CD8-positive, alpha-beta memory T cell (primary cell): ENCODE data around the gene TECR. TPM values are rescaled to one million over a fixed set of nuclear protein-coding genes. Genes with fewer than 3 reads are reported as not detected.

Experiments
- CTCF ChIA-PET: fragments of 350-600 bp; sonication (Branson Sonifier 250); formaldehyde crosslinking; loops from one replicate; lab custom pipeline; 2021; ENCODE audit warnings: antibody characterized with exemption; lab: Charles Lee
- POLR2A ChIA-PET: fragments of 350-600 bp; sonication (Branson Sonifier 250); formaldehyde crosslinking; loops from one replicate; lab custom pipeline; 2021; ENCODE audit warnings: antibody characterized with exemption; lab: Charles Lee
- DNase-seq, 5 donors: peaks; one replicate each; pipeline versions ENCODE4 v3.0.0 to v3.0.0-alpha.2; 2020 to 2022; ENCODE audit warnings: mixed read lengths in 1 of 5
- H3K27ac ChIP-seq: one replicate; pipeline ENCODE4 v1.7.0; 2013; ENCODE audit warnings: low read depth, mild to moderate bottlenecking, low read length, moderate library complexity
- H3K27me3 ChIP-seq: 2 replicates; pipeline ENCODE4 v1.7.0; 2013; ENCODE audit warnings: low read length, mild to moderate bottlenecking; ENCODE audit not compliant: insufficient read depth, poor library complexity, severe bottlenecking
- H3K36me3 ChIP-seq: 2 replicates; pipeline ENCODE4 v1.7.0; 2013; ENCODE audit warnings: mild to moderate bottlenecking, low read length, moderate library complexity; ENCODE audit not compliant: insufficient read depth
- H3K4me1 ChIP-seq: 2 replicates; pipeline ENCODE4 v1.7.0; 2013; ENCODE audit warnings: mild to moderate bottlenecking, low read length, moderate library complexity; ENCODE audit not compliant: insufficient read depth
- H3K4me3 ChIP-seq: 2 replicates; pipeline ENCODE4 v1.7.0; 2013; ENCODE audit warnings: mild to moderate bottlenecking, low read length
- H3K9me3 ChIP-seq: 2 replicates; pipeline ENCODE4 v1.7.0; 2013; ENCODE audit warnings: mild to moderate bottlenecking, low read length
- H3K27ac Mint-ChIP-seq, 8 donors: one replicate each; pipeline ENCODE4 v1.8.0; 2020 to 2021; ENCODE audit warnings: mixed read lengths in 8 of 8, mild to moderate bottlenecking in 6 of 8, inconsistent platforms in 3 of 8, moderate library complexity in 3 of 8
- H3K27me3 Mint-ChIP-seq, 2 donors: one replicate each; pipeline ENCODE4 v1.8.0; 2020 to 2021; ENCODE audit warnings: mixed read lengths in 2 of 2, mild to moderate bottlenecking in 1 of 2, moderate library complexity in 1 of 2
- H3K36me3 Mint-ChIP-seq, 3 donors: one replicate each; pipeline ENCODE4 v1.8.0; 2020 to 2021; ENCODE audit warnings: mixed read lengths in 3 of 3, inconsistent platforms in 1 of 3, mild to moderate bottlenecking in 1 of 3
- H3K4me1 Mint-ChIP-seq, 3 donors: one replicate each; pipeline ENCODE4 v1.8.0; 2020 to 2021; ENCODE audit warnings: mixed read lengths in 3 of 3, inconsistent platforms in 1 of 3, mild to moderate bottlenecking in 1 of 3
- H3K4me3 Mint-ChIP-seq, 7 donors: one replicate each; pipeline ENCODE4 v1.8.0; 2020 to 2021; ENCODE audit warnings: mixed read lengths in 7 of 7, mild to moderate bottlenecking in 6 of 7, moderate library complexity in 4 of 7, inconsistent platforms in 2 of 7
- H3K9me3 Mint-ChIP-seq, 5 donors: one replicate each; pipeline ENCODE4 v1.8.0; 2020 to 2022; ENCODE audit warnings: mixed read lengths in 5 of 5, mild to moderate bottlenecking in 3 of 5, moderate library complexity in 2 of 5, inconsistent platforms in 1 of 5
- polyA plus RNA-seq: library from polyadenylated mRNA; unstranded; fragments of 300-500 nt; fragmentation: Illumina TruSeq; gene quantifications from one replicate; pipeline ENCODE4 v1.2.3, GENCODE V29; 2021
- total RNA-seq, 2 experiments: library from RNA; stranded (reverse); gene quantifications; one replicate each; pipeline ENCODE4 v1.2.3, GENCODE V29; 2021

The TECR gene
- total and polyA plus RNA-seq, 3 experiments from 2014 or later = 114 to 268 (median 123) TPM

DNA sequence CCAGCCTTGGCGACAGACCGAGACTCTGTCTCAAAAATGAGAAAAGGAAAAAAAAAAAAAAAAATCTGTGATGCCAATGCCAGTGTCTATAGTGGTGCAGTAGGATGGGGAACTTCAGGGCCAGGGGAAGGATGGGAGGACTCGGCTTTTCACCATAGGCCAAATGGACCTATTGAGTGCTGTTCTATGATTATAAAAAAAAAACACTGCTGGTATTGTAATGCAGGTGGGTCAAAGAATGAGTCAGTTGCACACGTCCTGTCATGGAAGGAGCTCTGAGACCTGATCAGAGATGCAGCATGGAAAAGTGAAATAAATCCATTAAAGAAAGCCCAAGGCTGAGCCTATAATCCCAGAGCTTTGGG, 18.2 kb upstream of the TECR start:
- Mint-ChIP-seq H3K36me3 (peaks cover 11 to 33% (median 17%) of the 10 kb centered on the region in 3 donors), H3K27me3 (peaks cover 0 to 4% of the 10 kb centered on the region in 2 donors), H3K4me3 (peak overlapping the region in 1 of 7 donors; percentile 22), H3K9me3 (no peaks in the 10 kb centered on the region), H3K27ac (peak overlapping the region in 4 of 8 donors; percentile 41 to 92 (median 52)), H3K4me1 (peaks cover 44 to 61% (median 49%) of the 10 kb centered on the region in 3 donors)
- Histone ChIP-seq H3K36me3 (peaks cover 24% of the 10 kb centered on the region), H3K27me3 (no peaks in the 10 kb centered on the region), H3K4me3 (no peak overlapping the region), H3K4me1 (peaks cover 61% of the 10 kb centered on the region), H3K9me3 (no peaks in the 10 kb centered on the region), H3K27ac (no peak overlapping the region)
- no peak for DNase-seq
- ChIA-PET POLR2A (interaction anchor here (0.5 kb wide), 1 partner anchor 82 kb away, joined by 3 read pairs; no protein-coding TSS in a partner anchor), CTCF (interaction anchor here (1.9 kb wide), 2 partner anchors 40 to 45 kb away, joined by 4 to 5 read pairs; no protein-coding TSS in a partner anchor)

DNA sequence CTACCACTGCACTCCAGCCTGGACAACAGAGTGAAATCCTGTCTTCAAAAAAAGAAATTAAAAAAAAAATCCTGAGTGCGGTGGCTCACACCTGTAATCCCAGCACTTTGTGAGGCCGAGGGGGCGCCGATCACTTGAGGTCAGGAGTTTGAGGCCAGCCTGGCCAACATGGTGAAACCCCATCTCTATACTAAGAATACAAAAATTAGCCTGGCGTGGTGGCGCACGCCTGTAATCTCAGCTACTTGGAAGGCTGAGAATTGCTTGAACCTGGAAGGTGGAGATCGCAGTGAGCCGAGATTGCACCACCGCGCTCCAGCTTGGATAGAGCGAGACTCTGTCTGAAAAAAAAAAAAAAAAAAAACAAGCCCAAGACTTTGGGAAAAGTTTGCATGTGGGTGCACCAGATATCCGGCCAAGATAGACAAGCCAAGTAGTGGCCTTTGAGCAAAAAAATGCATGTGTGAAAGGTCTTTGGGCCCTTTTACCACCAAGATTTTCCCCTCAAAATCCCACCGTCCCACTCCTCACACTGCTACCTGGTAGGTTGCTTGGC, 16.9 kb upstream of the TECR start:
- peak overlapping the region in 2 of 8 donors; percentile 50 to 97 for H3K27ac Mint-ChIP-seq
- H3K9me3 Mint-ChIP-seq = no peaks in the 10 kb centered on the region
- H3K36me3 Mint-ChIP-seq = peaks cover 17 to 46% (median 25%) of the 10 kb centered on the region in 3 donors
- Histone ChIP-seq H3K27me3 (no peaks in the 10 kb centered on the region), H3K4me1 (peaks cover 57% of the 10 kb centered on the region), H3K27ac (no peak overlapping the region), H3K9me3 (no peaks in the 10 kb centered on the region), H3K4me3 (no peak overlapping the region), H3K36me3 (peaks cover 35% of the 10 kb centered on the region)
- H3K4me3 Mint-ChIP-seq = peak overlapping the region in 2 of 7 donors; percentile 25 to 40
- peaks cover 46 to 56% (median 47%) of the 10 kb centered on the region in 3 donors for H3K4me1 Mint-ChIP-seq
- ChIA-PET CTCF (interaction anchor here (1.0 to 1.9 kb wide), 2 partner anchors 39 to 47 kb away, joined by 3 to 5 read pairs; no protein-coding TSS in a partner anchor), POLR2A (interaction anchor here (0.6 kb wide), 2 partner anchors 20 to 89 kb away, joined by 4 to 11 read pairs; no protein-coding TSS in a partner anchor)
- peak in 1 of 5 donors; percentile 11 for DNase-seq
- peaks cover 0 to 11% of the 10 kb centered on the region in 2 donors for H3K27me3 Mint-ChIP-seq

DNA sequence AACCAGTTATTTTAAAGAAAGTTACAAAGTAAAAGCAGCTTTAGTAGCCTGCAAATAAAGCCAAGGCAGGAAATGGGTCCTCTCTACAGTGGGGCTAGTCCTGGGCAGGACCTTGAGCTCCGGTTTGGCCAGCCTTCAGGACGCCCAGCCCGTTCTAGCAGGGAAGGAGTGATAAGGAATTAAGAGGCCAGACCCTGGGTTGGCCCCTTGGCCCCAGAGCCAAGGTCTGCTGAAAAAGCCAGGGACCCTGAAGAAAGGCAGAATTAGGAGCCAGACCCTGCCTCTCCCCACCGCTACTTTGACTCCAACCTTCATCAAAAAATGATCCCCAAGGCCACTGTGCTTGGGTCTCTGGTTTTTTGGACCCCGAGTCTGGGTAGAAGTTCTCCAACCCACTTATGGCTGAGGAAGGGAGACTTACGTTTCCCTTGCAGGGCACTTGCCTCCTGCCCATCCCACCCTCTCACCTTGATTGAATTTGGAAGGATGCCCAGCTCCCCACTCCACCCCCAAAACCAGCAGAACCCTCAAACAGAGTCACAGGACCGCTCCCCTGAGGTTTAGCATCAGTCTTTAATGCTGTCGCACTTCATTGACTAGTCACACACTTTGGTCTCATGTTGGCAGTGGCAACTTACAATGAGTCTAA, 15.1 kb upstream of the TECR start:
- H3K4me1 Mint-ChIP-seq = peaks cover 44 to 55% (median 47%) of the 10 kb centered on the region in 3 donors
- POLR2A ChIA-PET = interaction anchor here (1.0 to 9.7 kb wide), 3 partner anchors 8 to 16 kb away, joined by 3 to 175 read pairs (median 6); no protein-coding TSS in a partner anchor
- H3K36me3 ChIP-seq = peaks cover 35% of the 10 kb centered on the region
- H3K9me3 ChIP-seq = no peaks in the 10 kb centered on the region
- peaks cover 0 to 15% of the 10 kb centered on the region in 2 donors for H3K27me3 Mint-ChIP-seq
- no peak overlapping the region for H3K4me3 ChIP-seq
- H3K4me3 Mint-ChIP-seq = peak overlapping the region; percentile 63 to 98 (median 95)
- no peaks in the 10 kb centered on the region for H3K27me3 ChIP-seq
- CTCF ChIA-PET = interaction anchor here (0.5 to 1.7 kb wide), 5 partner anchors 9 to 42 kb away, joined by 3 to 6 read pairs (median 3); no protein-coding TSS in a partner anchor
- H3K36me3 Mint-ChIP-seq = peaks cover 17 to 49% (median 25%) of the 10 kb centered on the region in 3 donors
- peak overlapping the region in 6 of 8 donors; percentile 25 to 97 (median 66) for H3K27ac Mint-ChIP-seq
- no peaks in the 10 kb centered on the region for H3K9me3 Mint-ChIP-seq
- peaks cover 51% of the 10 kb centered on the region for H3K4me1 ChIP-seq
- DNase-seq = peak in 1 of 5 donors; percentile 13
- H3K27ac ChIP-seq = no peak overlapping the region

DNA sequence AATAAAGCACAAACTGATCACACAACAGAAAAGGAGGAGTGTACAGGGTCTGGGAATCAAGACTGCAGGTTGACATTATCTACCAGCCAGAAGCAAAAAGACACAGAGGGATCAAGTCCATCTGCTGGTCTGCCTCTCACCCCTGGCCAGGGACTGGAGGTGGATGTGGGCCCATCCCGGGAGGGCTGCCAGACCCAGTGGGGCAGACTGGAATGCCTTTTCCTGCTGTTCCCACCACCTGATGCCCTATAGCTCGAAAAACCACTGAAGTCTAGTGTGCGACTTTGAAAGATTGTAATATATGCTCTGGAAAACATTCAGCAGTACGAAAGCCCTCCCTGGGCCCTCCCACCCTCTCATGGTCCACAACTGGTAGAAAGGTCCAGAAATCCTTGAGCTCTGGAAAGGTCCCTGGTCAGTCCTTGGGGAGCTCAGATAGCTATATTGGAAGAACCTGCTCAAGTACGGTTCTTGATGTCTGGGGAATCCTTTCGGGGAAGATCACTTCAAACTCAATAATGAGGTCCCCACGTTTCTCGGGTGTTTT, 13.8 kb upstream of the TECR start:
- Histone ChIP-seq H3K27ac (peak overlapping the region; percentile 98), H3K36me3 (peaks cover 35% of the 10 kb centered on the region), H3K4me1 (peaks cover 60% of the 10 kb centered on the region), H3K9me3 (no peaks in the 10 kb centered on the region), H3K4me3 (peak overlapping the region; percentile 98), H3K27me3 (no peaks in the 10 kb centered on the region)
- Mint-ChIP-seq H3K9me3 (no peaks in the 10 kb centered on the region), H3K36me3 (peaks cover 17 to 49% (median 25%) of the 10 kb centered on the region in 3 donors), H3K27ac (peak overlapping the region; percentile 54 to 97 (median 93)), H3K27me3 (peaks cover 0 to 15% of the 10 kb centered on the region in 2 donors), H3K4me1 (peaks cover 55 to 61% (median 56%) of the 10 kb centered on the region in 3 donors), H3K4me3 (peak overlapping the region; percentile 93 to 98 (median 95))
- DNase-seq = no peak
- ChIA-PET CTCF (interaction anchor here (0.7 to 6.2 kb wide), 5 partner anchors 9 to 379 kb away, joined by 3 to 65 read pairs (median 3); partner anchors contain the start of gene ASF1B), POLR2A (interaction anchor here (0.6 to 9.7 kb wide), 2 partner anchors 10 to 20 kb away, joined by 4 to 175 read pairs; no protein-coding TSS in a partner anchor)

DNA sequence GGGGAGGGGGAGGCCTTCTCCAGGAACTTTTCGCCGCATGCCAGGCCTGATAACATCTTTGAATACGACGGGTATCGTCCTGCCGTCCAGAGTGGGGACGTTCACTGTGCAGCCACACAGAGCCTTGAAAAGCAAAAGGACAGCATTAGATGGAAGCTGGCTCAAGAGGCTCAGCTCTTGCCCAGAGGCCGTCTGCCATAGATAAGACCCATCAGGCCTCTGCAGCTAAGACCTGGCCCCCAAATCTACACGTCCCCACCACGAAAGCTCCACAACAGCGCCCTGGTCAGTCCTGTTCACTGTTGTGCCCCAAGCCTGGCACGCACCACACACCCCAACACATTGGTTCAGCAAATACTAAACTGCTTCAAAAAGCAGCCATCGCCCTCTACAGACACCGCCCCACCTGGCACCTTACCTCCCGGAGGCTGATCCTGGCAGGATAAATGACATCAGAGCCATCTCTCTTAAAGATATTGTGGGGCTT, 13.3 kb upstream of the TECR start:
- Histone ChIP-seq H3K27me3 (no peaks in the 10 kb centered on the region), H3K27ac (peak overlapping the region; percentile 98), H3K36me3 (peaks cover 35% of the 10 kb centered on the region), H3K4me1 (peaks cover 64% of the 10 kb centered on the region), H3K9me3 (no peaks in the 10 kb centered on the region), H3K4me3 (peak overlapping the region; percentile 98)
- H3K9me3 Mint-ChIP-seq = no peaks in the 10 kb centered on the region
- no peak for DNase-seq
- CTCF ChIA-PET = interaction anchor here (0.7 to 6.2 kb wide), 7 partner anchors 9 to 379 kb away, joined by 3 to 65 read pairs (median 5); partner anchors contain the start of gene ASF1B
- peaks cover 0 to 15% of the 10 kb centered on the region in 2 donors for H3K27me3 Mint-ChIP-seq
- POLR2A ChIA-PET = interaction anchor here (0.5 to 9.7 kb wide), 5 partner anchors 10 to 629 kb away, joined by 4 to 175 read pairs (median 4); partner anchors contain the start of gene TECR
- peaks cover 55 to 59% (median 56%) of the 10 kb centered on the region in 3 donors for H3K4me1 Mint-ChIP-seq
- H3K36me3 Mint-ChIP-seq = peaks cover 17 to 49% (median 25%) of the 10 kb centered on the region in 3 donors
- peak overlapping the region; percentile 93 to 98 (median 95) for H3K4me3 Mint-ChIP-seq
- peak overlapping the region; percentile 81 to 97 (median 94) for H3K27ac Mint-ChIP-seq

DNA sequence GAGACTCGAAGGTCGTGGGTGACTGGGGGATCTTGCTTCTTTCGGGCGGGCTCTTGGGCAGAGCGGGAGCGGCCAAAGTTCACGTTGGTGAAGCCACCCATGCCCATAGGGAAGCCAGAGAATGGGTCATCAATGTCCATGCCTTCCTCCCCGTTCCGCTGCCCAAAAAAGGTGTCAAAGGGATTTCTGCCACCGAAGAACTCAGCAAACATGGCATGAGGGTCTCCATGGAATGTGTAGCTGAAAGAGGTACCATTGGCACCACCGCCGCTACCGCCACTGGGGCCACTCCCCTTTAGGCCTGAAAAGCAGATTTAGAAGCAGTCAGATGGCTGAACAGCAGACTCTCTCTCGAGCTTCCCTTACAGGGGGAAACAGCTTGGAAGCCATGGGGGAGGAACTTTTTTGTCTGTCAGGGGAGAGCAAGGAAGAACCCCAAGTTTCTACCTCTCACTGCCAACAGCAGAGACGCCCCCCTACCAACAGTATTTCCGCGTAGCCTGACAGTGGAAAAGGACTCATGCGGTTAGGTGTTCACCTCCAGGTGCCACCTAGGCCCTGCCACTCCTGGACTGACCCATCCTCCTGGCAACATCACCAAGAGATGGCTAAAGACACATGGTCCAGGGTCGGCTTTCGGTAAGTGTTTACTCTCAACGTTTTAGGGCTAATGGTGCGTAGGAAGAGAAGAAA, 12.5 kb upstream of the TECR start:
- DNase-seq = peak in 3 of 5 donors; percentile 24 to 56 (median 42)
- Mint-ChIP-seq H3K36me3 (peaks cover 17 to 48% (median 25%) of the 10 kb centered on the region in 3 donors), H3K9me3 (no peaks in the 10 kb centered on the region), H3K4me3 (peak overlapping the region; percentile 93 to 98 (median 95)), H3K4me1 (peaks cover 60 to 62% (median 61%) of the 10 kb centered on the region in 3 donors), H3K27me3 (peaks cover 0 to 15% of the 10 kb centered on the region in 2 donors), H3K27ac (peak overlapping the region; percentile 81 to 97 (median 94))
- CTCF ChIA-PET = interaction anchor here (0.8 to 6.2 kb wide), 7 partner anchors 11 to 380 kb away, joined by 3 to 65 read pairs (median 5); no protein-coding TSS in a partner anchor
- H3K4me3 ChIP-seq = peak overlapping the region; percentile 98
- peak overlapping the region; percentile 98 for H3K27ac ChIP-seq
- peaks cover 35% of the 10 kb centered on the region for H3K36me3 ChIP-seq
- H3K27me3 ChIP-seq = no peaks in the 10 kb centered on the region
- POLR2A ChIA-PET = interaction anchor here (0.5 to 9.7 kb wide), 10 partner anchors 7 to 630 kb away, joined by 3 to 175 read pairs (median 8); partner anchors contain the start of genes GIPC1, NDUFB7 and TECR
- no peaks in the 10 kb centered on the region for H3K9me3 ChIP-seq
- H3K4me1 ChIP-seq = peaks cover 72% of the 10 kb centered on the region
